ENCODE measurements around the gene PAX7. TPM values are rescaled to one million over a fixed set of nuclear protein-coding genes. Genes with fewer than 3 reads are reported as not detected.

PAX7 gene
- total and polyA plus RNA-seq, 5 donors from 2014 or later, result not detected

DNA sequence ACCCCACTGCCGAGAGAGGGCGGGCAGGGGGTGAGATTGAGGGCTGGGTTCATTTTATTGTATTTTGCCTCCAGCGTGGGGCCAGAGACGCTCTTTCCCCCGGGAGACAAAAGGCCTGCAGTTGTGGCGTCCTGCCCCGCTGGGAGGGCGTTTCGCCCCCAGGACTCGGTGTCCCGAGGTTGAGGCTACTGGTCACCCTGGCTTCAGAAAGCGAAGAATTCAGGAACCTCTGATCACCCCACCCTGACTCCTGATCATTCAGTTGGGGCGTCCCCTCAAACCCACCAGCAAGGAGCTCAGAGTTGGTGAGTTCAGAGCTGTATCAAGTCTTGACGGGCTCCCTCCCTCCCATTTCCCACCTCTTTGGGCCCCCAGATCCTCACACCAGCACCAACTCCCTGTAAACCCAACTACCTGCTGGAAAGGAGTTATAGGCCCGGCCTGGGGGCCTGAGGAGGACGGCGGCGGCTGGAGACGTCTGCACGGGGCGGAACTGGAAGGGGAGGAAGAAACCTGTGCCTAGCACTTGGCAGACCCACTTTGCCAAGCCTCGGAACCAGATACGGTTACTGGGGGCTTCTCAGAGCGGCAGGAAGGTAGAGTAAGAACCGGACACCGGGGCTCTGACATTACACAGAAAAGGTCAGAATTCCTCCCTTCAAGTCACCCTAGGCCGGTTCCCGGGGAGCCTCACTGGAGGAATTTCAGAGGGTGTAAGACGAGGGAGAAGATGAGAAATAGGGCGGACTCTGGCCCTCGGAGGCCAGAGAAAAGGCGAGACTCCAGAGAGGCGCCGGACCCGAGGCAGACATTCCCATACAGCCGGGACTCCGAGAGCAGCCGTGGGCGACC lies 761 bp upstream of the PAX7 start:
- Histone ChIP-seq H3K4me3 (ENCODE audit: low read depth, low read length) (no peak overlapping the region), H3K4me1 (ENCODE audit: control insufficient read depth, insufficient read depth, low read length, poor library complexity, severe bottlenecking) (peaks cover 2% of the 10 kb centered on the region), H3K36me3 (ENCODE audit: control insufficient read depth, insufficient read depth, low read length) (no peaks in the 10 kb centered on the region), H3K27me3 (ENCODE audit: control insufficient read depth, insufficient read depth, low read length) (peaks cover 10% of the 10 kb centered on the region), H3K27ac (ENCODE audit: insufficient read depth, low read length, poor library complexity, severe bottlenecking) (no peak overlapping the region), H3K9me3 (ENCODE audit: control insufficient read depth in 2 of 2, low read length in 2 of 2) (no peaks in the 10 kb centered on the region)
- Mint-ChIP-seq H3K36me3 (no peaks in the 10 kb centered on the region), H3K4me3 (no peak overlapping the region), H3K27me3 (peaks cover 85% of the 10 kb centered on the region), H3K9me3 (peaks cover 0 to 6% (median 0%) of the 10 kb centered on the region in 7 donors), H3K4me1 (peaks cover 0 to 23% (median 7%) of the 10 kb centered on the region in 4 donors), H3K27ac (no peak overlapping the region)
- no peak for ATAC-seq (ENCODE audit: low read depth in 2 of 2)
- no peak for DNase-seq

DNA sequence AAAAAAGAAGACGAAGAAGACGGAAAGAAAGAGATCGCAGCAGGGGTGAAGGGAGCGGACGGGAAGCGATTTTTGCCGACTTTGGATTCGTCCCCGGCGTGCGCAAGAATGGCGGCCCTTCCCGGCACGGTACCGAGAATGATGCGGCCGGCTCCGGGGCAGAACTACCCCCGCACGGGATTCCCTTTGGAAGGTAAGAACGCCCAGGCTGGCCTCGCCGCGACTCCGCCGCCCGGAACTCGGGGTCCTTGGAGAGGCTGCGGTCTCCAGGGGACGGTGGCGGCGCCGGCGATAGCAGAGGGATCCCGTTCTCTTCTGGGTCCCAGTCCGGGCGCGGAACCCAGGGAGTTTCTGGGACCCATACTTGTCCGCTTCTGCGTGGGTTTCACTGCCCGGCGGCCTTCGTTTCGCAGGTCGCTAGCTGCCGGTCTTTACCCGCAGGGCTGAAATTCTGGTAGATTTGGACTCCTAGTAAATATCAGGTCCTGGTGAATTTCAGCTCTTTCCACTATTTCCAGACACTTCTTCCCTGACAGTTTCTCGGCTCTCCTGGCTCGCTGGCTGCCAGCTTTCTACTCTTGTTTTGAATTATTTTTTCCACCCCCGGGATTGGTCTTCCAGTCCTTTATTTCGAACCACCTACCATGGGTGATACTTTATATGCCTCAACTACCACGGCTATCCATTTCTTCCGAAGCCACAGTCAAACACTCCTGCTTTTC lies 1.0 kb downstream of the PAX7 start:
- ATAC-seq (ENCODE audit: low read depth in 2 of 2), result no peak
- H3K4me1 ChIP-seq (ENCODE audit: control insufficient read depth, insufficient read depth, low read length, poor library complexity, severe bottlenecking), result peaks cover 5% of the 10 kb centered on the region
- H3K36me3 Mint-ChIP-seq, result no peaks in the 10 kb centered on the region
- H3K27ac Mint-ChIP-seq, result peak overlapping the region in 1 of 3 donors; percentile 32
- peaks cover 16% of the 10 kb centered on the region for H3K27me3 ChIP-seq (ENCODE audit: control insufficient read depth, insufficient read depth, low read length)
- H3K4me3 ChIP-seq (ENCODE audit: low read depth, low read length), result no peak overlapping the region
- H3K36me3 ChIP-seq (ENCODE audit: control insufficient read depth, insufficient read depth, low read length), result no peaks in the 10 kb centered on the region
- no peak overlapping the region for H3K27ac ChIP-seq (ENCODE audit: insufficient read depth, low read length, poor library complexity, severe bottlenecking)
- peaks cover 0 to 35% (median 10%) of the 10 kb centered on the region in 4 donors for H3K4me1 Mint-ChIP-seq
- H3K27me3 Mint-ChIP-seq, result peaks cover 91% of the 10 kb centered on the region
- no peak for DNase-seq
- peak overlapping the region in 1 of 4 donors; percentile 21 for H3K4me3 Mint-ChIP-seq
- H3K9me3 ChIP-seq (ENCODE audit: control insufficient read depth in 2 of 2, low read length in 2 of 2), result no peaks in the 10 kb centered on the region
- peaks cover 0 to 7% (median 0%) of the 10 kb centered on the region in 7 donors for H3K9me3 Mint-ChIP-seq

DNA sequence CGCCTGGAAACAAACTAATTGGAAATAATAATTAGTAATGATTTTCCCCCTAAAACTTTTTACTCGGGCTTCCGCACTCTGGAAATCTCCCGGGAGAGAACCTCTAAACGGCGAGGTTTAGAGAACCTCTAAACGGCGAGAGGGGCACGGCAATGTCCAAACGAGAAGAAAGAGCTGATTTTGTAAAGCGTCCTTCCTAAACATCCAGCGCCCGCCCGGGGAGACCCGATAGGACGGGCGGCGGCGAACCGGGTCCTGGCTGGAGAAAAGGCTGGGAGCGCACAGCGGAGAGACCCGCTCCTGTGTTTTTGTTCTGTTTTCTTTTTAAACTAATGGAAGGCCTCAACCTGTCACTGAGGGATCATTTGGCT lies 1.6 kb downstream of the PAX7 start:
- H3K27me3 ChIP-seq (ENCODE audit: control insufficient read depth, insufficient read depth, low read length), result peaks cover 14% of the 10 kb centered on the region
- ATAC-seq (ENCODE audit: low read depth in 2 of 2) (no peak), DNase-seq (no peak)
- H3K4me3 Mint-ChIP-seq, result peak overlapping the region in 1 of 4 donors; percentile 21
- H3K27ac Mint-ChIP-seq, result peak overlapping the region in 1 of 3 donors; percentile 20
- H3K27me3 Mint-ChIP-seq, result peaks cover 91% of the 10 kb centered on the region
- H3K36me3 Mint-ChIP-seq, result no peaks in the 10 kb centered on the region
- H3K9me3 ChIP-seq (ENCODE audit: control insufficient read depth in 2 of 2, low read length in 2 of 2), result no peaks in the 10 kb centered on the region
- H3K4me1 Mint-ChIP-seq, result peaks cover 0 to 39% (median 10%) of the 10 kb centered on the region in 4 donors
- H3K27ac ChIP-seq (ENCODE audit: insufficient read depth, low read length, poor library complexity, severe bottlenecking), result no peak overlapping the region
- peaks cover 0 to 9% (median 0%) of the 10 kb centered on the region in 7 donors for H3K9me3 Mint-ChIP-seq
- H3K4me3 ChIP-seq (ENCODE audit: low read depth, low read length), result no peak overlapping the region
- peaks cover 5% of the 10 kb centered on the region for H3K4me1 ChIP-seq (ENCODE audit: control insufficient read depth, insufficient read depth, low read length, poor library complexity, severe bottlenecking)
- no peaks in the 10 kb centered on the region for H3K36me3 ChIP-seq (ENCODE audit: control insufficient read depth, insufficient read depth, low read length)

DNA sequence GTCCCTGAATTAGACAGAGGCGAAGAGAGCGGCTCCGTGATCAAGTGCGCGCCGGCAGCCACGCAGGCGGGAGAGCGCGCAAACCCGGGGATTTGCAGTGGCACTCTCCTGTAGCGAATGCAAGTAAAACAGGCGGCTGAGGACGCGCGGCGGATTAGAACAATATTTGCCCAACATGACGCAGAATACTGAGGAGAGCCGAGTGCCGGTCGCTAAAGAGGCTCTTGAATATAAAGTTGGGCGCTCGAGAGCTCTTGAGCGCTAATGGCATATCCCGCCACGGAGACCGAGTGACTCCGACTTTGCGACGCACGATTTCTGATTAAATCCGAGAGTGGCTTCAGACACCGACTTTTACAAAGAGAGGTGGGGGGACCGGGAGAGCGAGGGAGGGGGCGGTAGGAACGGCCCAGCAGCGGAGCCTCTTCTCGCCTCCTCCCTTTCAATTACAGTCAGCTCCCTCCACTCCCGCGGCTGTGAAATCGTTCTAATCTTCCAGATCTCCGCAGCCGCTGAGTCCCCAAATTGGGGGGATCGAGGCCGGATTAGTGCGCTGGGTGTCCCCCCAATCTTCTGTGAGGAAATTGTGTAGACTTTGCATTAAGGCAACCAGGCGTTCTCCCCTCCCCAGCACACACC lies 2.3 kb downstream of the PAX7 start:
- Histone ChIP-seq H3K9me3 (ENCODE audit: control insufficient read depth in 2 of 2, low read length in 2 of 2) (no peaks in the 10 kb centered on the region), H3K4me3 (ENCODE audit: low read depth, low read length) (no peak overlapping the region), H3K27ac (ENCODE audit: insufficient read depth, low read length, poor library complexity, severe bottlenecking) (no peak overlapping the region), H3K4me1 (ENCODE audit: control insufficient read depth, insufficient read depth, low read length, poor library complexity, severe bottlenecking) (peaks cover 5% of the 10 kb centered on the region), H3K36me3 (ENCODE audit: control insufficient read depth, insufficient read depth, low read length) (no peaks in the 10 kb centered on the region), H3K27me3 (ENCODE audit: control insufficient read depth, insufficient read depth, low read length) (peaks cover 15% of the 10 kb centered on the region)
- Mint-ChIP-seq H3K4me1 (peaks cover 0 to 43% (median 10%) of the 10 kb centered on the region in 4 donors), H3K4me3 (peak overlapping the region in 1 of 4 donors; percentile 41), H3K9me3 (peaks cover 0 to 8% (median 0%) of the 10 kb centered on the region in 7 donors), H3K27ac (no peak overlapping the region), H3K36me3 (no peaks in the 10 kb centered on the region), H3K27me3 (peaks cover 88% of the 10 kb centered on the region)
- DNase-seq (no peak), ATAC-seq (ENCODE audit: low read depth in 2 of 2) (no peak)

DNA sequence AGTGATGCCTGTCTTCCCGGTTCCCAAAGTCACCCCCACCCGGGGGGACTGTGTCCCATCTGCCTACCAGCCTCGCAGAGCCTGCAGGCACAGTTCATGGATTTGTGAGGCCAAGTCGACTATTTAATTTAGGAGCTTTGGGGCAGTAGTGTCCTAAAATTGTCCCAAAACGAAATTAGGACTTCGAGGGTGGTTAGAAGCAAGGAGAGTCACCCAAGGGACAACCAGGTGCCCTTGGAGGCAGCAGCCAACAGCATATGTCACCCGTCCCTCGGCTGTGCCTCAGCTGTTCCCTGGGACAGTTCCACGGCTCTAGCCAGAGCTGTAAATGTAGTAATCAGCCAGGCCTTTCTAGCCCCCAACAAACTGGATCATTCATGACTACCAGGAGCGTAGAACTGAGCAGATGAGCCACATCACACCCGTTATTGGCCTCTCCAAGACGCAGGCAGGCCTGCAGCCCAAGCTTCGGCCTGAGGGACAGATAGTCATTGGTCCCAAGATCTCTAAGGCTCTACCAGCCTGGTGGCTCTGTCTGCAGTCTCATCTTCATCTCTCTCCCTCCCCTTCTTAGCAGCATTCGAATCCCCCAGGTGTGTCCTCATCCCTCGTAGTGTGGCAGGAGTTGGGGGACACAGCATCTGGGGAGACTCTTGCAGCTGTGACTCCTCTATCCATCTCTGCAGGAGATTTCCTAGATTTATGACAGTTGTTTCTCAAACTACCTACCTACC lies 2.9 kb downstream of the PAX7 start:
- no peak overlapping the region for H3K27ac ChIP-seq (ENCODE audit: insufficient read depth, low read length, poor library complexity, severe bottlenecking)
- DNase-seq (no peak), ATAC-seq (ENCODE audit: low read depth in 2 of 2) (no peak)
- Mint-ChIP-seq H3K9me3 (peaks cover 0 to 11% (median 0%) of the 10 kb centered on the region in 7 donors), H3K4me1 (peaks cover 0 to 46% (median 10%) of the 10 kb centered on the region in 4 donors), H3K36me3 (no peaks in the 10 kb centered on the region), H3K4me3 (peak overlapping the region in 1 of 4 donors; percentile 41), H3K27me3 (peaks cover 91% of the 10 kb centered on the region), H3K27ac (no peak overlapping the region)
- H3K9me3 ChIP-seq (ENCODE audit: control insufficient read depth in 2 of 2, low read length in 2 of 2), result no peaks in the 10 kb centered on the region
- peaks cover 21% of the 10 kb centered on the region for H3K27me3 ChIP-seq (ENCODE audit: control insufficient read depth, insufficient read depth, low read length)
- H3K36me3 ChIP-seq (ENCODE audit: control insufficient read depth, insufficient read depth, low read length), result no peaks in the 10 kb centered on the region
- H3K4me1 ChIP-seq (ENCODE audit: control insufficient read depth, insufficient read depth, low read length, poor library complexity, severe bottlenecking), result peaks cover 5% of the 10 kb centered on the region
- no peak overlapping the region for H3K4me3 ChIP-seq (ENCODE audit: low read depth, low read length)

DNA sequence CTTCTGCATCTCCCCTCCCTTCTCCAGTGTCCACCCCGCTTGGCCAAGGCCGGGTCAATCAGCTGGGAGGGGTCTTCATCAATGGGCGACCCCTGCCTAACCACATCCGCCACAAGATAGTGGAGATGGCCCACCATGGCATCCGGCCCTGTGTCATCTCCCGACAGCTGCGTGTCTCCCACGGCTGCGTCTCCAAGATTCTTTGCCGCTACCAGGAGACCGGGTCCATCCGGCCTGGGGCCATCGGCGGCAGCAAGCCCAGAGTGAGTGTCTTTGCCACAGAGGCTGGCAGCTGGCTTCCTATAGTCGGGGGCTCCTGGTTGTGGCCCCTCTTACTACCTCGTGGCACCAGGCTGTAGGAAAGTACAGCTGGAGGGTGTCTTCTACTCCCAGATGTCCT lies 3.6 kb downstream of the PAX7 start:
- Histone ChIP-seq H3K4me1 (ENCODE audit: control insufficient read depth, insufficient read depth, low read length, poor library complexity, severe bottlenecking) (peaks cover 5% of the 10 kb centered on the region), H3K36me3 (ENCODE audit: control insufficient read depth, insufficient read depth, low read length) (no peaks in the 10 kb centered on the region), H3K27me3 (ENCODE audit: control insufficient read depth, insufficient read depth, low read length) (peaks cover 27% of the 10 kb centered on the region), H3K27ac (ENCODE audit: insufficient read depth, low read length, poor library complexity, severe bottlenecking) (no peak overlapping the region), H3K4me3 (ENCODE audit: low read depth, low read length) (no peak overlapping the region), H3K9me3 (ENCODE audit: control insufficient read depth in 2 of 2, low read length in 2 of 2) (no peaks in the 10 kb centered on the region)
- Mint-ChIP-seq H3K9me3 (peaks cover 0 to 13% (median 0%) of the 10 kb centered on the region in 7 donors), H3K4me1 (peaks cover 1 to 49% (median 10%) of the 10 kb centered on the region in 4 donors), H3K27ac (no peak overlapping the region), H3K4me3 (no peak overlapping the region), H3K36me3 (no peaks in the 10 kb centered on the region), H3K27me3 (peaks cover 91% of the 10 kb centered on the region)
- DNase-seq, result no peak
- ATAC-seq (ENCODE audit: low read depth in 2 of 2), result no peak

DNA sequence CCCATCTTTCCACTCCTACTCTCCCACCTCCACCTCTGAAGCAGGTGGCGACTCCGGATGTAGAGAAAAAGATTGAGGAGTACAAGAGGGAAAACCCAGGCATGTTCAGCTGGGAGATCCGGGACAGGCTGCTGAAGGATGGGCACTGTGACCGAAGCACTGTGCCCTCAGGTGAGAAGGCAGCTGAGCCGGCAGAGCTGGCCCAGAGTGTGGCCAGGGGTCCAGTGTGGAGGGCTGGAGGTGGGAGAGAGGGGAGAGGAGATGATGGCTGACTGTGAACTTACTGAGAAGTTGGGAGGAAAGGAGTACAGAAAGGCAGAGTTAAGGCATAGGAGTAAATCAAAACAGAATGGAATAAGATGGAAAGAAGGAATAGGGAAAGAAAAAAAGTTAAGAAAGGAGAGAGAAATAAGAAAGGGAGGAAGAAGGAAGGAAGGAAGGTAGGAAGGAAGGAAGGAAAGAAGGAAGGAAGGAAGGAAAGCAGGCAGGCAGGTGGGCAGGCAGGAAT lies 4.5 kb downstream of the PAX7 start:
- Histone ChIP-seq H3K27ac (ENCODE audit: insufficient read depth, low read length, poor library complexity, severe bottlenecking) (no peak overlapping the region), H3K36me3 (ENCODE audit: control insufficient read depth, insufficient read depth, low read length) (no peaks in the 10 kb centered on the region), H3K4me1 (ENCODE audit: control insufficient read depth, insufficient read depth, low read length, poor library complexity, severe bottlenecking) (peaks cover 5% of the 10 kb centered on the region), H3K9me3 (ENCODE audit: control insufficient read depth in 2 of 2, low read length in 2 of 2) (no peaks in the 10 kb centered on the region), H3K27me3 (ENCODE audit: control insufficient read depth, insufficient read depth, low read length) (peaks cover 34% of the 10 kb centered on the region), H3K4me3 (ENCODE audit: low read depth, low read length) (no peak overlapping the region)
- Mint-ChIP-seq H3K4me3 (peak overlapping the region in 1 of 4 donors; percentile 29), H3K36me3 (no peaks in the 10 kb centered on the region), H3K4me1 (peaks cover 6 to 55% (median 11%) of the 10 kb centered on the region in 4 donors), H3K27me3 (peaks cover 91% of the 10 kb centered on the region), H3K27ac (no peak overlapping the region), H3K9me3 (peaks cover 0 to 17% (median 0%) of the 10 kb centered on the region in 7 donors)
- ATAC-seq (ENCODE audit: low read depth in 2 of 2) (no peak), DNase-seq (no peak)
